NCI-H748 (cell line): Measurements from ENCODE around the gene ZFPM1.

ENCODE experiments used
- DNase-seq: peaks from one replicate; lab custom pipeline; 2025; ENCODE audit not compliant: unreplicated experiment; lab: John Stamatoyannopoulos, UW

ZFPM1 gene

GRCh38 chr16:88536510-88536909 lies 83.4 kb downstream of the ZFPM1 start:
- no peak for DNase-seq

- DNase-seq, result no peak
Observed at GRCh38 chr16:88536971-88537751, 84.1 kb downstream of the ZFPM1 start.

- DNase-seq, result no peak
Observed at GRCh38 chr16:88537859-88538258, 84.8 kb downstream of the ZFPM1 start.

GRCh38 chr16:88538366-88539060 lies 85.4 kb downstream of the ZFPM1 start:
- no peak for DNase-seq

GRCh38 chr16:88539261-88539651 lies 86.2 kb downstream of the ZFPM1 start:
- no peak for DNase-seq

GRCh38 chr16:88539652-88540345 lies 86.7 kb downstream of the ZFPM1 start:
- DNase-seq, result no peak

GRCh38 chr16:88540346-88540977 lies 87.4 kb downstream of the ZFPM1 start:
- no peak for DNase-seq

GRCh38 chr16:88541831-88542616 lies 88.9 kb downstream of the ZFPM1 start:
- DNase-seq, result peak; percentile 34

- no peak for DNase-seq
Observed at GRCh38 chr16:88543230-88543813, 90.2 kb downstream of the ZFPM1 start.

GRCh38 chr16:88545781-88546180 lies 92.7 kb downstream of the ZFPM1 start:
- no peak for DNase-seq

GRCh38 chr16:88548131-88548874 lies 95.2 kb downstream of the ZFPM1 start:
- no peak for DNase-seq

- DNase-seq, result no peak
Observed at GRCh38 chr16:88548985-88549384, 95.9 kb downstream of the ZFPM1 start.

GRCh38 chr16:88549671-88550245 lies 96.7 kb downstream of the ZFPM1 start:
- DNase-seq, result no peak

- DNase-seq, result peak; percentile 11
Observed at GRCh38 chr16:88550246-88550661, 97.2 kb downstream of the ZFPM1 start.

GRCh38 chr16:88552166-88552565 lies 99.1 kb downstream of the ZFPM1 start:
- DNase-seq, result no peak

GRCh38 chr16:88552815-88553214 lies 99.7 kb downstream of the ZFPM1 start:
- DNase-seq, result no peak

GRCh38 chr16:88553739-88554138 lies 100.7 kb downstream of the ZFPM1 start:
- DNase-seq, result no peak

- DNase-seq, result no peak
Observed at GRCh38 chr16:88554711-88555264, 101.7 kb downstream of the ZFPM1 start.
